Fibroblast of villous mesenchyme (primary cell): ENCODE data around the gene C1orf198. TPM values are rescaled to one million over a fixed set of nuclear protein-coding genes. Genes with fewer than 3 reads are reported as not detected.

ENCODE experiments used
- DNase-seq: peaks from one replicate; pipeline ENCODE4 v3.0.0-alpha.2; 2010; ENCODE audit warnings: low read depth
- H3K4me3 ChIP-seq: 2 replicates; pipeline ENCODE4 v1.5.1; 2011; ENCODE audit warnings: low read depth, mild to moderate bottlenecking, low read length
- CTCF ChIP-seq: IDR thresholded peaks from 2 replicates; pipeline ENCODE4 v1.5.1; 2012; ENCODE audit warnings: low read depth, mild to moderate bottlenecking, low read length; ENCODE audit not compliant: insufficient read depth
- total RNA-seq: library from RNA; depleted of rRNA; stranded (reverse); fragments of >200 nt; gene quantifications from 2 replicates; pipeline ENCODE4 v1.2.3, GENCODE V29; 2012

Gene C1orf198
- total RNA-seq, 1 donor = 399 TPM

- DNase-seq = no peak
- H3K4me3 ChIP-seq = no peak overlapping the region
- no peak for TF ChIP-seq CTCF
Observed at GRCh38 chr1:230818367-230818766, 50.0 kb downstream of the C1orf198 start.

GRCh38 chr1:230816018-230816417 is 52.3 kb downstream of the C1orf198 start:
- TF ChIP-seq CTCF = no peak
- DNase-seq = no peak
- H3K4me3 ChIP-seq = no peak overlapping the region

GRCh38 chr1:230814949-230815692 is 53.2 kb downstream of the C1orf198 start:
- TF ChIP-seq CTCF = no peak
- no peak for DNase-seq
- H3K4me3 ChIP-seq = no peak overlapping the region

GRCh38 chr1:230812568-230812967 is 55.8 kb downstream of the C1orf198 start:
- no peak overlapping the region for H3K4me3 ChIP-seq
- no peak for TF ChIP-seq CTCF
- no peak for DNase-seq

- TF ChIP-seq CTCF = no peak
- H3K4me3 ChIP-seq = no peak overlapping the region
- no peak for DNase-seq
Observed at GRCh38 chr1:230809256-230809990, 58.9 kb downstream of the C1orf198 start.

GRCh38 chr1:230808281-230808872 is 59.9 kb downstream of the C1orf198 start:
- no peak for TF ChIP-seq CTCF
- DNase-seq = no peak
- no peak overlapping the region for H3K4me3 ChIP-seq
